IPS DF 4.7 (cell line): ENCODE measurements around the gene CST1.

Experiments used
- DNase-seq: peaks from one replicate; pipeline ENCODE4 v3.0.0-alpha.2; 2013; ENCODE audit warnings: low spot score; ENCODE audit errors: extremely low read depth

Gene CST1

DNA sequence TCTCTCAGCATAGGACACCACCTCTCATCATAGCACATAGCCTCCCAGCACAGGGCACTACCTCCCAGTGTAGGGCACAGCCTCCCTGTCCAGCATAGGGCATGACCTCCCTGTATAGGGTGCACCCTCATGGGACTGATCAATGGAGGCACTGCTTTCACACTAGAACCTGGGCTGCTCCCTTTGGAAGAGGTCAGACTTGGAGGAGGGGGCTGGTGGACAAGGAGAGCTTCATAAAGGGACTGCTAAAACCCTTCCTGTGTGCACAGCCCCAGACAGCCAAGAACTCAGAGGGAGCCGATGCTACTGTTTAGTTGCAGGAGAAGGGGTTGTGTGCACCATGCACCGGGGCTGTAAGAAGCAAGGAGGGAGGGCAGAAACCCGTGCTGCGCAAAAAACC, 40.0 kb downstream of the CST1 start:
- DNase-seq = no peak

- DNase-seq = no peak
Observed at GRCh38 chr20:23705895-23706294, 44.8 kb downstream of the CST1 start.

- DNase-seq = no peak
Observed at GRCh38 chr20:23702021-23702420, 48.7 kb downstream of the CST1 start.

DNA sequence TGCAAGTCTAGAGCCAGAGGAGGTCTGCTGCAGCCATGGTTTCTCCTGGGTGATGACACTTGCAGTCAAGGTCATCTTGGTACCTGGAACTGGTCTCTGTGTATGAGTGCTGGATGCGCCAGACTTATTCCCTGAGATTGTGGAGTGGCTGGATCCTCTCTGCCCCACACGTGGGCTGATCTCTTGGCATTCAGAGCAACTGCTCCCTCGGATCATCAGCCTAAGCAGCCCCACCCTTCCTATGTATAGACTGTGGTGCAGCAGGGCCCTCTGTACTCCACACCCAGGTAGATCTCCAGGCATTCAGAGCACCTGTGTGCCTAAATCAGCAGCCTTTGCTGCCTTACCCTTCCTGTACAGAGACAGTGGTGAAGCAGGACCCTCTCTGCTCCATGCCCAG, 49.8 kb downstream of the CST1 start:
- DNase-seq = no peak

- DNase-seq = no peak
Observed at GRCh38 chr20:23697947-23698346, 52.8 kb downstream of the CST1 start.
